Duodenal mucosa (tissue), 2 donors: Measurements from ENCODE around the gene C3orf62.
"Not testable (repeated sequence)": the region's sequence is repeated elsewhere in the genome, so short reads cannot be mapped to it uniquely, and the experiment has no call there.

Source experiments
- H3K27ac ChIP-seq: one replicate; pipeline ENCODE4 v1.7.0; 2013; ENCODE audit warnings: low read depth, low read length
- H3K27me3 ChIP-seq, 2 donors: one replicate each; pipeline ENCODE4 v1.7.0; 2013; ENCODE audit warnings: low read length in 2 of 2, control low read depth in 1 of 2; ENCODE audit not compliant: insufficient read depth in 2 of 2, control insufficient read depth in 1 of 2
- H3K36me3 ChIP-seq, 2 donors: one replicate each; pipeline ENCODE4 v1.7.0; 2013; ENCODE audit warnings: low read length in 2 of 2, control low read depth in 1 of 2; ENCODE audit not compliant: insufficient read depth in 2 of 2, control insufficient read depth in 1 of 2
- H3K4me1 ChIP-seq, 2 donors: one replicate each; pipeline ENCODE4 v1.7.0; 2013; ENCODE audit warnings: low read length in 2 of 2, control low read depth in 1 of 2; ENCODE audit not compliant: insufficient read depth in 2 of 2, control insufficient read depth in 1 of 2
- H3K4me3 ChIP-seq, 2 donors: one replicate each; pipeline ENCODE4 v1.7.0; 2013; ENCODE audit warnings: low read length in 2 of 2, low read depth in 1 of 2
- H3K9ac ChIP-seq, 2 donors: one replicate each; pipeline ENCODE4 v1.7.0; 2013; ENCODE audit warnings: low read length in 2 of 2, low read depth in 1 of 2
- H3K9me3 ChIP-seq, 2 donors: one replicate each; pipeline ENCODE4 v1.7.0; 2013; ENCODE audit warnings: low read length in 2 of 2, control low read depth in 1 of 2; ENCODE audit not compliant: control insufficient read depth in 1 of 2

Gene C3orf62

DNA sequence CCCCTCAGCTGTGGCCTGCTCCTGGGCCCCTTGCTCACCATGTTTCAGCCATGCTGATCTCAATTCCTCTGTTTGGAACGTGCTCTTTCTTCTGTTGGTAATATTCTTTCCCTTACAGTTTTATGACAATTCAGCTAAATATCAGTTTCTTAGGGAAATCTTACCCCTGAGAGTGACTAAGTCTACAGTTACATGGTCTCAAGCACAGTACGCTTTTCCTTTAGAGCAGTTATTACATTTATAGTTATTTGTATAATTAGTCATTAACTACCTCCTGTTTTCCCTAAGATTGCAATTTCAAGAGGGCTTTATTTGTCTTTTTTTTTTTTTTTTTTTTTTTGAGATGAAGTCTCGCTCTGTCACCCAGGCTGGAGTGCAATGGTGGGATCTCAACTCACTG, 23.5 kb downstream of the C3orf62 start:
- Histone ChIP-seq H3K4me3 (no peak overlapping the region), H3K27me3 (no peaks in the 10 kb centered on the region), H3K9me3 (no peaks in the 10 kb centered on the region), H3K27ac (no peak overlapping the region), H3K36me3 (no peaks in the 10 kb centered on the region), H3K9ac (no peak overlapping the region), H3K4me1 (peaks cover 7 to 10% of the 10 kb centered on the region in 2 donors)

DNA sequence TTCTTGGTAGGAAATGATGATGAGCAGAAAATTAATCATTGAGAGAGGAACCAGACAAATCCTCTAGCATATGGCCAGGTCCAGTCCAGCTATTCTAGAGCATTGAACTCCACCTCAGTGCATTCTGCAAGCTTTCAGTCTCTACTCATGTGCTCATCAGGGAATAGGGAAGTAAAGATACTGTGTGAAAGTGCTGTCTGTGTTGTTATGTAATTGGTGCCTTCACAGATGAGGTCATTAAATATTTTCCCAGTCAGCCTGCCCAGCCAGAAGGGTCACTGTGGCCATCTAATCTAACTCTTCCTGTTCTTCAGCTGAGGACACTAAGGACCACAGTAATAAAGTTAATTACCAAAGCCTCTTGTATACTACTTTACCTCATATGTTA, 28.2 kb downstream of the C3orf62 start:
- H3K27me3 ChIP-seq: no peaks in the 10 kb centered on the region
- no peak overlapping the region for H3K27ac ChIP-seq
- H3K9ac ChIP-seq: no peak overlapping the region
- no peak overlapping the region for H3K4me3 ChIP-seq
- no peaks in the 10 kb centered on the region for H3K36me3 ChIP-seq
- no peaks in the 10 kb centered on the region for H3K4me1 ChIP-seq
- H3K9me3 ChIP-seq: no peaks in the 10 kb centered on the region

DNA sequence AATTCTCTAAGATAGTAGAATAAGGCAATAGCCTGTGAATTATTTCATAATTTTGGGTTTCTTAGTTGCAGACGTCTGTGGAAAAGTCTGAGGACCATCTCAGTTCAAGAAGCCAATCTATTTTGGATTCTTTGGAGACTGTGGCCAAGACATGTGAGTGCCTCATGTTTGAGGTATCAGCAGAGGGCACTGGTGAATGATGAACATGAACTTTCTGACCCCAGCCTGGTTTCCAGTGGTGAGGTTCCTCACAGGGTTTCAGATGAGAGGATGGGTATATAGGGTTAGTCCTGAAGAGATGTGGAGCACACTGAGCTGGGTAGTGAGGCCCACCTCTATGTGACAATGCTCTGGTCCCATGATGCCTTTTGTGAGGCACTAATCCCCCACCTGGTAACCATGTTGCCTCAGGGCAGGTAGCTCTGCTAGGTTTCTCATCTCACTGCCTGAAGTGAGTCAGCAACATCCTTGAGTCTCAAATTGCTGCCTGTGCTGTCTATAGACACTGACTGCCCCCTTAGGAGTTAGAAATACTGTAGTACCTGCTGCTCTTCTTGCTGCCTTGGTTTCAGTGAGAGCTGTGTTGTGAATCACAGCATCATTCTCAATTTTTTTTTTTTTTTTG, 32.3 kb downstream of the C3orf62 start:
- Histone ChIP-seq H3K4me1 (no peaks in the 10 kb centered on the region), H3K4me3 (no peak overlapping the region), H3K36me3 (no peaks in the 10 kb centered on the region), H3K27ac (no peak overlapping the region), H3K27me3 (no peaks in the 10 kb centered on the region), H3K9me3 (no peaks in the 10 kb centered on the region), H3K9ac (no peak overlapping the region)

DNA sequence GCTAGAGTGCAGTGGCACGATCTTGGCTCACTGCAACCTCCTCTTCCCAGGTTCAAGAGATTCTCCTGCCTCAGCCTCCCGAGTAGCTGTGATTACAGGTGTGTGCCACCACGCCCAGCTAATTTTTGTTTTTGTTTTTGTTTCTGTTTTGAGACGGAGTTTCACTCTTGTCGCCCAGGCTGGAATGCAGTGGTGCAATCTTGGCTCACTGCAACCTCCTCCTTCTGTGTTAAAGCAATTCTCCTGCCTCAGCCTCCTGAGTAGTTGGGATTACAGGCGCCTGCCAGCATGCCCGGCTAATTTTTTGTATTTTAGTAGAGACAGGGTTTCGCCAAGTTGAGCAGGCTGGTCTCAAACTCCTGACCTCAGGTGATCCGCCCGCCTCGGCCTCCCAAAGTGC, 36.9 kb downstream of the C3orf62 start:
- H3K9ac ChIP-seq, H3K27ac ChIP-seq, H3K27me3 ChIP-seq, H3K9me3 ChIP-seq, H3K36me3 ChIP-seq, H3K4me3 ChIP-seq, H3K4me1 ChIP-seq: not testable (repeated sequence)

DNA sequence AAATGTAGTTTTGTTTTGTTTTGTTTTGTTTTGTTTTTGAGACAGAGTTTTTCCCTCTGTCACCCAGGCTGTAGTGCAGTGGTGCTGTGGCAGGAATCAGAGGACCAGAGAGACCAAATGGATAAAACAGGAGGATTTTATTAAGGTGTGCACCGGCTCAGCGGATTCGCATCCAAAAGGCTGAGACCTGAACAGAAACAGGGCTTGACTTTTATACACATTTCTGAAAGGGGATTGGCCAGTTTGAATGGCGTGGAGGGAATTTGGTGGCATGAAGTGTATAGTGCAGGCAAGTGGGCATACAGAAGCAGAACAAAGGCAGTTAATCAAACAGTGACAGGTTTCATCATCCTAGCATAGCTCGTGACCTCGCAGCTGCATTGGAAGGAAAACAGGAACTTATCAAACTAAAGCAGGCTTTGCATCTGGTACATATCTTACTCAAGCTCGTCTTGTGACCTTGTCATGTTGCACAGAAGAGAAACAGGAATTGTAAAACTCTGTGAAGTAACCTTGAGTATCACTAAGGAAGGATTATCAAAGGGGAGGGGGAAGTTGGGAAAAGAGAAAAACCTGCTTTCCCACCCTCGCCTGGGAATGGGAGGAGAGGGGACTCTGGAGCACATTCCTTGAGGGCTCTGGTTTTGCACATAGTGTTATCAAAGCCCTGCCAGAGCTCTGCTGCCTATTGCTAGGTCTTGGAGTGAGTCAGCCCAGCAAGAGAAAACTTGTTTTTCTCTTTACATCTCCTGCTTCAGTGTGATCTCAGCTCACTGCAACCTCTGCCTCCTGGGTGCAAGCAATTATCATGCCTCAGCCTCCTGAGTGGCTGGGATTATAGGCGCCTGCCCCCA, 38.5 kb downstream of the C3orf62 start:
- no peaks in the 10 kb centered on the region for H3K36me3 ChIP-seq
- H3K27ac ChIP-seq: no peak overlapping the region
- H3K9ac ChIP-seq: no peak overlapping the region
- H3K4me1 ChIP-seq: no peaks in the 10 kb centered on the region
- no peaks in the 10 kb centered on the region for H3K27me3 ChIP-seq
- peaks cover 7% of the 10 kb centered on the region in 2 donors for H3K9me3 ChIP-seq
- H3K4me3 ChIP-seq: no peak overlapping the region

DNA sequence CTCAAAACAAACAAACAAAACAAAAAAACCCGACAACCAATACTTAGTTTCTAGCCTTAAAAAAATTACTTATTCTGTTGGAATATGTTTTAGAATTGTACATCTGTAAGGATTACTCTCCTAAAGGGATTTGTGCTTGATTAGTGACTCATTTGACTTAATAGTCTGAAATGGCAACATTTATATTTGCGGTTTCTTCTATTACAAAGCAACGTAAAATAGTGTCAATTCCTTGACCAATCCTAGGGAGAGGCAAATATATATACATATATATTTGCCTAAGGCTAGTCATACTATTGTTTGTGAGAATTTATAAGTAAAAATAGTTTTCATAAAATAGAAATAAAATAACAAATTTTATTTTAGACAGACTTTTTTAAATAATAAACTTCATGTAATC, 39.7 kb downstream of the C3orf62 start:
- H3K9ac ChIP-seq: no peak overlapping the region
- no peaks in the 10 kb centered on the region for H3K4me1 ChIP-seq
- H3K27ac ChIP-seq: no peak overlapping the region
- no peaks in the 10 kb centered on the region for H3K27me3 ChIP-seq
- peaks cover 17 to 18% of the 10 kb centered on the region in 2 donors for H3K9me3 ChIP-seq
- no peaks in the 10 kb centered on the region for H3K36me3 ChIP-seq
- H3K4me3 ChIP-seq: no peak overlapping the region

DNA sequence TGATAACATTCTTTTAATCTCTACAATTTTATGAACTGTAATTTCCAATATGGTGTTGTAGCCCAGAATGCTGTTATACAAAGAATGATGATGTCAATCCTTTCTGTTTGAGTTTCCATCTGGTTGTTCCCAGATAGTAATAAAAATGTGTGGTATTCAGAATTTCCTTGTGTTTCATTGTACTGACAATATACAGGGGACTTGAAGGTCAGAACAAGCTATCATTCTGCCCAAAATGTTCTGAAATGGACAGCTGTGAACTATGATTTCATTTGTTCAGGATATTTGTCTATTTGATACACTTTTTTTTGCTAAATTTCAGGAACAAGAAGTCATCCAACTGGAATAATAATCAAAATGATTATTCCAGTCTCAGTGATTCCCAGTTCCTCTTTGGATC, 40.8 kb downstream of the C3orf62 start:
- H3K36me3 ChIP-seq: no peaks in the 10 kb centered on the region
- no peak overlapping the region for H3K27ac ChIP-seq
- H3K9me3 ChIP-seq: peaks cover 21% of the 10 kb centered on the region in 2 donors
- H3K4me1 ChIP-seq: no peaks in the 10 kb centered on the region
- H3K4me3 ChIP-seq: no peak overlapping the region
- no peaks in the 10 kb centered on the region for H3K27me3 ChIP-seq
- no peak overlapping the region for H3K9ac ChIP-seq

DNA sequence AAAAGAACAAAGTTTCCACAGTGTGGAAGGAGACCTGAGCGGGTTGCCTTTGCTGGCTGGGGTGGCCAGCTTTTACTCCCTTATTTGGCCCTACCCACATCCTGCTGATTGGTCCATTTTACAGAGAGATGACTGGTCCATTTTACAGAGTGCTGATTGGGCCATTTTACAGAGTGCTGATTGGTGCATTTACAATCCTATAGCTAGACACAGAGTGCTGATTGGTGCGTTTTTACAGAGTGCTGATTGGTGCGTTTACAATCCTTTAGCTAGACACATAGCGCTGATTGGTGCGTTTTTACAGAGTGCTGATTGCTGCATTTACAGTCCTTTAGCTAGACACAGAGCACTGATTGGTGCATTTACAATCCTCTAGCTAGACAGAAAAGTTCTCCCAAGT, 48.2 kb downstream of the C3orf62 start:
- not testable (repeated sequence) for H3K4me1 ChIP-seq, H3K4me3 ChIP-seq, H3K27ac ChIP-seq, H3K27me3 ChIP-seq, H3K9ac ChIP-seq, H3K36me3 ChIP-seq
- H3K9me3 ChIP-seq: peaks cover 34 to 42% of the 10 kb centered on the region in 2 donors

DNA sequence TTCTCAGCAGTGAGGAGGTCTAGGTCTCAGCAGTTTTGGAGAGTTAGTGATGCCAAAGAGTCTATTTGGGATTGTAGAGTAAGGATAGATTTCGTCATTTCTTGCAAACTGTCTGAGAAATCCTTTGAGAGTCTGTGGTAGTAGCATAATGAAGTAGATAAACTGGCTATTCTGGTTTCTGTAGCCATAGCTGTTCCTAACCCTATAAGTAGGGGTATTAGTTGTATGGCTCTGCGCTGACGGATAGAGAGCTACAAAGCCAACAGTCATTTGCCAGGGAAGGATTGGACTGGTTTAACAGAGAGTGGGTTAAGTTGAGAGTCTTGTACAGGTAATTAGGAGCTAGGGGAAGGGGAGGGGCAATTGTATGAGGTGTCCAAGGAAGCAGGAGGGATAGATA, 55.0 kb downstream of the C3orf62 start:
- H3K27ac ChIP-seq: no peak overlapping the region
- H3K4me3 ChIP-seq: no peak overlapping the region
- no peaks in the 10 kb centered on the region for H3K27me3 ChIP-seq
- no peak overlapping the region for H3K9ac ChIP-seq
- peaks cover 0 to 9% of the 10 kb centered on the region in 2 donors for H3K4me1 ChIP-seq
- no peaks in the 10 kb centered on the region for H3K36me3 ChIP-seq
- H3K9me3 ChIP-seq: peaks cover 0 to 1% of the 10 kb centered on the region in 2 donors

DNA sequence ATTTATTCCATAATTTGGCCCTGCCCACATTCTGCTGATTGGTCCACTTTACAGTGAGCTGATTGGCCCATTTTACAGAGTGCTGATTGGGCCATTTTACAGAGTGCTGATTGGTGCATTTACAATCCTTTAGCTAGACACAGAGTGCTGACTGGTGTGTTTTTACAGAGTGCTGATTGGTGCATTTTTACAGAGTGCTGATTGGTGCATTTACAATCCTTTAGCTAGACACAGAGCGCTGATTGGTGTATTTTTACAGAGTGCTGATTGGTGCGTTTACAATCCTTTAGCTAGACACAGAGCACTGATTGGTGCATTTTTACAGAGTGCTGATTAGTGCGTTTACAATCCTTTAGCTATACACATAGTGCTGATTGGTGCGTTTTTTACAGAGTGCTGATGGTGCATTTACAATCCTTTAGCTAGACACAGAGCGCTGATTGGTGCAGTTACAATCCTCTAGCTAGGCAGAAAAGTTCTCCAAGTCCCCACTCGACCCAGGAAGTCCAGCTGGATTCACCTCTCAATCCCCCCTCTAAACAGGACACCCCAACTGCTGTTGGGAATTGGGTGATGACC, 56.0 kb downstream of the C3orf62 start:
- not testable (repeated sequence) for H3K9me3 ChIP-seq, H3K36me3 ChIP-seq, H3K9ac ChIP-seq, H3K4me3 ChIP-seq, H3K27ac ChIP-seq, H3K27me3 ChIP-seq, H3K4me1 ChIP-seq
